GM19395 (cell line): ENCODE data around the gene MAP3K19.

Experiments used
- ATAC-seq: cut with Tn5 transposase; IDR thresholded peaks from one replicate; pipeline ENCODE4 v1.9.1; 2021; ENCODE audit warnings: mild to moderate bottlenecking, moderate library complexity; ENCODE audit not compliant: unreplicated experiment

MAP3K19 gene

GRCh38 chr2:134934641-134935040, 112.6 kb downstream of the MAP3K19 start:
- ATAC-seq, result no peak

GRCh38 chr2:134934150-134934549, 113.1 kb downstream of the MAP3K19 start:
- no peak for ATAC-seq

GRCh38 chr2:134933732-134934131, 113.5 kb downstream of the MAP3K19 start:
- ATAC-seq, result no peak

GRCh38 chr2:134932864-134933526, 114.3 kb downstream of the MAP3K19 start:
- ATAC-seq, result no peak

GRCh38 chr2:134927195-134927594, 120.1 kb downstream of the MAP3K19 start:
- ATAC-seq, result no peak

GRCh38 chr2:134926231-134926931, 120.9 kb downstream of the MAP3K19 start:
- no peak for ATAC-seq

GRCh38 chr2:134924912-134925311, 122.3 kb downstream of the MAP3K19 start:
- ATAC-seq, result no peak

- ATAC-seq, result no peak
Observed at GRCh38 chr2:134919341-134920210, 127.7 kb downstream of the MAP3K19 start.

- peak; percentile 85 for ATAC-seq
Observed at GRCh38 chr2:134918526-134919340, 128.5 kb downstream of the MAP3K19 start, which contains the start of gene CCNT2. Gene CCNT2 (plus strand): TSS chr2:134918822. CDS start chr2:134918855, 33 bp downstream.

- ATAC-seq, result peak; percentile 79
Observed at GRCh38 chr2:134917888-134918525, 129.2 kb downstream of the MAP3K19 start.

- ATAC-seq, result peak; percentile 1
Observed at GRCh38 chr2:134917360-134917865, 129.8 kb downstream of the MAP3K19 start.
